Measurements from ENCODE around the gene NCAPD3. TPM values are rescaled to one million over a fixed set of nuclear protein-coding genes. Genes with fewer than 3 reads are reported as not detected.

Gene NCAPD3
- total and polyA plus RNA-seq, 4 donors = 14.1 to 35.4 (median 24.2) TPM

DNA sequence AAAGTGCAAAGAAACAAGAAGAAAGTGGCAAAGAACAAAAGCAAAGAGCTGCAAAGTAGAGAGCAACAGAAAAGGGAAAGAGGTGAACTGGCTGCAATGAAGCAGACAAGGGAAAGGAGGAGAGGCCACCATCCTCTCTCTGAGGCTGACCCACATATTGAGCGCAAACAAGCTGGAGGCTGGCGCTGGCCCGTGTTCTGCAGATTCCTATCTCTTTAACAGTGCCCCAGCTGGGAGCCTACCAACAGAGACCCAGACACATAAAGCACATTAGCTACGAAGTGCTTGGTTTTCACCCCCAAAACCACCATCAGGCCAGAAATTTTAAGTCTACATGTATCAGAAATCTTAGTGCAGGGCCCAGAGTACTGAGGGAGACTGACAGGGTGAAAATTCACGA lies 17.6 kb downstream of the NCAPD3 start (continued):
- no peak for TF ChIP-seq ZBTB33 (IDR thresholded peaks at IDR 0.05)
- TF ChIP-seq GABPA (IDR thresholded peaks at IDR 0.05 in 1 of 2, conservative IDR thresholded peaks at IDR 0.05 in 1 of 2) = no peak

DNA sequence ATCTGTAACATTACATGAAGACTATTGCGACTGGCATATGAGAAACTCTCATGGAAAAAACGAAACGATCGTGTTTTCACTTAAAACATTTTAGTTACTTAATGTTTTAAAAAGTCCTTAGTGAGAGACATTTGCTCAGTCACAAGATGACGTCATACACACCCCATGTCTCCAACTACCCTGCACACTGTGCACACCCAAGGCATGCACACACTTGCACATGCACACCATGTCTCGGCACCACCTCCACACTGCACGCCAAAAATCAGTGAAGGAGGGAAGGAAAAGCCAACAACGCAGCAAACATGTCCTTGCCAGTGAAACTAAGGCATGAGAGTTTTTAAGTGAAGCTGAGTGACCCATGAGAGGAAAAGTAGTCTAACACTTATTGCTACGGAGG lies 18.0 kb downstream of the NCAPD3 start:
- Histone ChIP-seq H3K9ac (ENCODE audit: low read depth in 1 of 2, low read length in 2 of 2) (no peak overlapping the region), H3K27me3 (ENCODE audit: control insufficient read depth in 4 of 4, insufficient read depth in 4 of 4, low read length in 3 of 4) (no peaks in the 10 kb centered on the region), H3K4me1 (ENCODE audit: control insufficient read depth in 4 of 4, insufficient read depth in 4 of 4, low read length in 3 of 4) (peaks cover 0 to 3% (median 0%) of the 10 kb centered on the region in 4 donors), H3K27ac (ENCODE audit: low read depth in 1 of 2, low read length in 2 of 2) (no peak overlapping the region), H3K36me3 (ENCODE audit: control insufficient read depth in 4 of 4, insufficient read depth in 3 of 4, low read depth in 1 of 4, low read length in 3 of 4) (peaks cover 15 to 64% (median 49%) of the 10 kb centered on the region in 4 donors), H3K9me3 (ENCODE audit: control insufficient read depth in 4 of 4, low read length in 3 of 4) (no peaks in the 10 kb centered on the region), H3K4me3 (ENCODE audit: low read depth in 1 of 3, low read length in 3 of 3) (no peak overlapping the region)
- TF ChIP-seq HNF4G (IDR thresholded peaks at IDR 0.05) = no peak
- TF ChIP-seq RAD21 (IDR thresholded peaks at IDR 0.05) = no peak
- no peak for TF ChIP-seq FOXA1 (IDR thresholded peaks at IDR 0.05)
- TF ChIP-seq HNF4A (conservative IDR thresholded peaks at IDR 0.05) = no peak
- TF ChIP-seq JUND (IDR thresholded peaks at IDR 0.05) = no peak
- no peak for TF ChIP-seq ZBTB33 (IDR thresholded peaks at IDR 0.05)
- no peak for TF ChIP-seq YY1 (IDR thresholded peaks at IDR 0.05)
- TF ChIP-seq, protein P1, sequence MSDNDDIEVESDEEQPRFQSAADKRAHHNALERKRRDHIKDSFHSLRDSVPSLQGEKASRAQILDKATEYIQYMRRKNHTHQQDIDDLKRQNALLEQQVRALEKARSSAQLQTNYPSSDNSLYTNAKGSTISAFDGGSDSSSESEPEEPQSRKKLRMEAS (IDR thresholded peaks at IDR 0.05) = no peak
- TF ChIP-seq GABPA (IDR thresholded peaks at IDR 0.05 in 1 of 2, conservative IDR thresholded peaks at IDR 0.05 in 1 of 2) = no peak
- TF ChIP-seq FOXA2 (IDR thresholded peaks at IDR 0.05) = no peak
- TF ChIP-seq, protein P2, sequence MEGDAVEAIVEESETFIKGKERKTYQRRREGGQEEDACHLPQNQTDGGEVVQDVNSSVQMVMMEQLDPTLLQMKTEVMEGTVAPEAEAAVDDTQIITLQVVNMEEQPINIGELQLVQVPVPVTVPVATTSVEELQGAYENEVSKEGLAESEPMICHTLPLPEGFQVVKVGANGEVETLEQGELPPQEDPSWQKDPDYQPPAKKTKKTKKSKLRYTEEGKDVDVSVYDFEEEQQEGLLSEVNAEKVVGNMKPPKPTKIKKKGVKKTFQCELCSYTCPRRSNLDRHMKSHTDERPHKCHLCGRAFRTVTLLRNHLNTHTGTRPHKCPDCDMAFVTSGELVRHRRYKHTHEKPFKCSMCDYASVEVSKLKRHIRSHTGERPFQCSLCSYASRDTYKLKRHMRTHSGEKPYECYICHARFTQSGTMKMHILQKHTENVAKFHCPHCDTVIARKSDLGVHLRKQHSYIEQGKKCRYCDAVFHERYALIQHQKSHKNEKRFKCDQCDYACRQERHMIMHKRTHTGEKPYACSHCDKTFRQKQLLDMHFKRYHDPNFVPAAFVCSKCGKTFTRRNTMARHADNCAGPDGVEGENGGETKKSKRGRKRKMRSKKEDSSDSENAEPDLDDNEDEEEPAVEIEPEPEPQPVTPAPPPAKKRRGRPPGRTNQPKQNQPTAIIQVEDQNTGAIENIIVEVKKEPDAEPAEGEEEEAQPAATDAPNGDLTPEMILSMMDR (IDR thresholded peaks at IDR 0.05; ENCODE audit: low read depth, low read length, missing input control) = no peak
- no peak for DNase-seq (ENCODE audit: low spot score)
- 96% methylated on average over 9 of the region's 9 CpGs for WGBS

GRCh38 chr11:134202661-134203060 lies 21.1 kb downstream of the NCAPD3 start:
- no peak overlapping the region for H3K27ac ChIP-seq (ENCODE audit: low read depth in 1 of 2, low read length in 2 of 2)
- H3K9me3 ChIP-seq (ENCODE audit: control insufficient read depth in 4 of 4, low read length in 3 of 4) = no peaks in the 10 kb centered on the region
- no peak overlapping the region for H3K4me3 ChIP-seq (ENCODE audit: low read depth in 1 of 3, low read length in 3 of 3)
- peaks cover 15 to 61% (median 44%) of the 10 kb centered on the region in 4 donors for H3K36me3 ChIP-seq (ENCODE audit: control insufficient read depth in 4 of 4, insufficient read depth in 3 of 4, low read depth in 1 of 4, low read length in 3 of 4)
- WGBS = 98% methylated on average over 4 of the region's 4 CpGs
- no peaks in the 10 kb centered on the region for H3K4me1 ChIP-seq (ENCODE audit: control insufficient read depth in 4 of 4, insufficient read depth in 4 of 4, low read length in 3 of 4)
- H3K27me3 ChIP-seq (ENCODE audit: control insufficient read depth in 4 of 4, insufficient read depth in 4 of 4, low read length in 3 of 4) = no peaks in the 10 kb centered on the region
- DNase-seq (ENCODE audit: low spot score) = no peak
- H3K9ac ChIP-seq (ENCODE audit: low read depth in 1 of 2, low read length in 2 of 2) = no peak overlapping the region
- TF ChIP-seq, protein P2 (IDR thresholded peaks at IDR 0.05; ENCODE audit: low read depth, low read length, missing input control) = no peak
- TF ChIP-seq, protein P1 (IDR thresholded peaks at IDR 0.05) = no peak
- no peak for TF ChIP-seq YY1 (IDR thresholded peaks at IDR 0.05)
- no peak for TF ChIP-seq SP1 (IDR thresholded peaks at IDR 0.05)
- TF ChIP-seq RXRA (IDR thresholded peaks at IDR 0.05) = no peak
- TF ChIP-seq ZBTB33 (IDR thresholded peaks at IDR 0.05) = no peak
- no peak for TF ChIP-seq TAF1 (conservative IDR thresholded peaks at IDR 0.05)
- TF ChIP-seq, protein P3, sequence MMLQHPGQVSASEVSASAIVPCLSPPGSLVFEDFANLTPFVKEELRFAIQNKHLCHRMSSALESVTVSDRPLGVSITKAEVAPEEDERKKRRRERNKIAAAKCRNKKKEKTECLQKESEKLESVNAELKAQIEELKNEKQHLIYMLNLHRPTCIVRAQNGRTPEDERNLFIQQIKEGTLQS (IDR thresholded peaks at IDR 0.05) = no peak
- TF ChIP-seq HNF4A (conservative IDR thresholded peaks at IDR 0.05) = no peak

Data from liver (tissue), 9 donors.